ENCODE results near the gene PSMG4. TPM values are rescaled to one million over a fixed set of nuclear protein-coding genes. Genes with fewer than 3 reads are reported as not detected.

The PSMG4 gene
- total RNA-seq, 1 donor from 2014 or later = 25.0 TPM

GRCh38 chr6:3288711-3289663 is 30.2 kb downstream of the PSMG4 start:
- intact Hi-C loops (cut with DNase I) = no loop called here
- H3K4me3 ChIP-seq = no peak overlapping the region
- no peak for DNase-seq (ENCODE audit: extremely low spot score in 2 of 2)

GRCh38 chr6:3289664-3290055 is 30.9 kb downstream of the PSMG4 start:
- Histone ChIP-seq H3K4me3 (no peak overlapping the region), H3K9me3 (no peaks in the 10 kb centered on the region), H3K36me3 (peaks cover 0 to 4% of the 10 kb centered on the region in 2 donors), H3K27me3 (no peaks in the 10 kb centered on the region), H3K27ac (no peak overlapping the region), H3K4me1 (peaks cover 1% of the 10 kb centered on the region)
- TF ChIP-seq POLR2A (IDR thresholded peaks at IDR 0.05) = no peak
- TF ChIP-seq POLR2AphosphoS5 (IDR thresholded peaks at IDR 0.05; ENCODE audit: insufficient read depth in 1 of 2, low read depth in 1 of 2) = no peak
- TF ChIP-seq CTCF (IDR thresholded peaks at IDR 0.05) = no peak
- DNase-seq (ENCODE audit: extremely low spot score in 2 of 2) = no peak
- intact Hi-C loops (cut with DNase I) = no loop called here

More at GRCh38 chr6:3288711-3289663, 30.2 kb downstream of the PSMG4 start:
- peaks cover 5% of the 10 kb centered on the region for H3K4me1 ChIP-seq
- TF ChIP-seq POLR2AphosphoS5 (IDR thresholded peaks at IDR 0.05; ENCODE audit: insufficient read depth in 1 of 2, low read depth in 1 of 2) = no peak
- TF ChIP-seq CTCF (IDR thresholded peaks at IDR 0.05) = no peak
- TF ChIP-seq POLR2A (IDR thresholded peaks at IDR 0.05) = no peak
- peaks cover 0 to 4% of the 10 kb centered on the region in 2 donors for H3K36me3 ChIP-seq
- H3K9me3 ChIP-seq = no peaks in the 10 kb centered on the region
- no peaks in the 10 kb centered on the region for H3K27me3 ChIP-seq
- H3K27ac ChIP-seq = no peak overlapping the region

- H3K4me3 ChIP-seq = no peak overlapping the region
- H3K4me1 ChIP-seq = no peaks in the 10 kb centered on the region
- intact Hi-C loops (cut with DNase I) = no loop called here
- H3K27ac ChIP-seq = no peak overlapping the region
- no peaks in the 10 kb centered on the region for H3K9me3 ChIP-seq
- no peak for DNase-seq (ENCODE audit: extremely low spot score in 2 of 2)
- no peak for TF ChIP-seq CTCF (IDR thresholded peaks at IDR 0.05)
- no peak for TF ChIP-seq POLR2AphosphoS5 (IDR thresholded peaks at IDR 0.05; ENCODE audit: insufficient read depth in 1 of 2, low read depth in 1 of 2)
- no peak for TF ChIP-seq POLR2A (IDR thresholded peaks at IDR 0.05)
- peaks cover 0 to 4% of the 10 kb centered on the region in 2 donors for H3K36me3 ChIP-seq
- H3K27me3 ChIP-seq = no peaks in the 10 kb centered on the region
These were observed 31.6 kb downstream of the PSMG4 start for GRCh38 chr6:3290149-3290930.

GRCh38 chr6:3290931-3291211 is 32.1 kb downstream of the PSMG4 start:
- intact Hi-C loops (cut with DNase I) = no loop called here
- no peak for TF ChIP-seq CTCF (IDR thresholded peaks at IDR 0.05)
- TF ChIP-seq POLR2A (IDR thresholded peaks at IDR 0.05) = no peak
- no peak for TF ChIP-seq POLR2AphosphoS5 (IDR thresholded peaks at IDR 0.05; ENCODE audit: insufficient read depth in 1 of 2, low read depth in 1 of 2)
- Histone ChIP-seq H3K9me3 (no peaks in the 10 kb centered on the region), H3K4me3 (no peak overlapping the region), H3K27ac (no peak overlapping the region), H3K4me1 (no peaks in the 10 kb centered on the region), H3K27me3 (no peaks in the 10 kb centered on the region), H3K36me3 (peaks cover 0 to 4% of the 10 kb centered on the region in 2 donors)
- no peak for DNase-seq (ENCODE audit: extremely low spot score in 2 of 2)
